ENCODE data around the gene LMO2. TPM values are rescaled to one million over a fixed set of nuclear protein-coding genes. Genes with fewer than 3 reads are reported as not detected.

Gene LMO2
- total and polyA plus RNA-seq, 4 donors: 25.5 to 72.4 (median 51.3) TPM

GRCh38 chr11:33863418-33864172 is 28.3 kb downstream of the LMO2 start:
- ATAC-seq (ENCODE audit: low FRiP score) (no peak), DNase-seq (no peak)
- Histone ChIP-seq H3K4me3 (ENCODE audit: low read length in 2 of 2) (no peak overlapping the region), H3K27me3 (ENCODE audit: control insufficient read depth in 1 of 2, insufficient read depth in 2 of 2, low read length in 1 of 2) (no peaks in the 10 kb centered on the region), H3K4me1 (ENCODE audit: control insufficient read depth in 1 of 2, insufficient read depth in 2 of 2, low read length in 2 of 2) (no peaks in the 10 kb centered on the region), H3K9me3 (ENCODE audit: control insufficient read depth, low read length) (no peaks in the 10 kb centered on the region), H3K36me3 (ENCODE audit: control insufficient read depth in 1 of 2, insufficient read depth in 2 of 2, low read length in 1 of 2) (no peaks in the 10 kb centered on the region), H3K27ac (ENCODE audit: low read depth in 1 of 2, low read length in 2 of 2) (no peak overlapping the region)
- WGBS, 2 donors: 91 to 92% methylated on average over 7 of the region's 7 CpGs
- intact Hi-C loops (cut with DNase I): no loop called here

DNA sequence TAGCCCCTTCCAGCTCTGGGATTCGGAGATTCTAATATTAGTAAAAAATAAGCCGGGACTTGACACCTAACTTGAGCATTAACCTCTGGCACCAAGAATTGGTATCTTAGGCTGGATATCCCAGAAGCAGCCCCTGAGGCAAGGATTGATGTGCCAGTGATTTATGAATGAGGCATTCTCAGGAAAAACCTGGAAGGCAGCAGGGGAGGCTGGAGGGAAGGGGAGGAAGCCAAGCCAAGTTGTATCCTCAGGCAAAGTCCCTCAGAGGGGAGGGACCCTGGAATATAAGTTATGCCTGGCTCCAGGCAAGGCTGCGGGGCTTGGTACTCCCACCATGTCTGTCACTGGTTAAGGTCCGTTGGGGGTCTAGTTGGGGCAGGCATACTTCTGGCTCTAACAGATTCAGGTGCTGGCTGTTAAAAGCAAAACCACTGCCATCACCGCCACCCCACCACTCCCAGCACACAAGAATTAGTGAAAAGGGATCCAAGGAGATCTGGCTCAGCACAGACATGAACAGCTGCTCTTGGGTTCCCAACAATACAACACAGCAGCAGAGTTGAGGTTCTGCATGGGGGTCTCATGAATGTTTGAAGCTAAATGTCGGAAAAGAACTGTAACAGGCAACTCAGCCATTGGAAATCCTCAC is 29.8 kb downstream of the LMO2 start:
- Histone ChIP-seq H3K27me3 (ENCODE audit: control insufficient read depth in 1 of 2, insufficient read depth in 2 of 2, low read length in 1 of 2) (no peaks in the 10 kb centered on the region), H3K4me3 (ENCODE audit: low read length in 2 of 2) (no peak overlapping the region), H3K27ac (ENCODE audit: low read depth in 1 of 2, low read length in 2 of 2) (no peak overlapping the region), H3K4me1 (ENCODE audit: control insufficient read depth in 1 of 2, insufficient read depth in 2 of 2, low read length in 2 of 2) (no peaks in the 10 kb centered on the region), H3K9me3 (ENCODE audit: control insufficient read depth, low read length) (no peaks in the 10 kb centered on the region), H3K36me3 (ENCODE audit: control insufficient read depth in 1 of 2, insufficient read depth in 2 of 2, low read length in 1 of 2) (no peaks in the 10 kb centered on the region)
- DNase-seq (no peak), ATAC-seq (ENCODE audit: low FRiP score) (no peak)
- intact Hi-C loops (cut with DNase I): no loop called here
- WGBS, 2 donors: 90 to 91% methylated on average over 6 of the region's 6 CpGs

GRCh38 chr11:33861386-33861785 is 30.5 kb downstream of the LMO2 start:
- Histone ChIP-seq H3K27ac (ENCODE audit: low read depth in 1 of 2, low read length in 2 of 2) (no peak overlapping the region), H3K4me3 (ENCODE audit: low read length in 2 of 2) (no peak overlapping the region), H3K4me1 (ENCODE audit: control insufficient read depth in 1 of 2, insufficient read depth in 2 of 2, low read length in 2 of 2) (no peaks in the 10 kb centered on the region), H3K27me3 (ENCODE audit: control insufficient read depth in 1 of 2, insufficient read depth in 2 of 2, low read length in 1 of 2) (no peaks in the 10 kb centered on the region), H3K9me3 (ENCODE audit: control insufficient read depth, low read length) (no peaks in the 10 kb centered on the region), H3K36me3 (ENCODE audit: control insufficient read depth in 1 of 2, insufficient read depth in 2 of 2, low read length in 1 of 2) (no peaks in the 10 kb centered on the region)
- intact Hi-C loops (cut with DNase I): no loop called here
- DNase-seq: no peak
- WGBS, 2 donors: 77 to 81% methylated on average over 6 of the region's 6 CpGs
- ATAC-seq (ENCODE audit: low FRiP score): no peak

DNA sequence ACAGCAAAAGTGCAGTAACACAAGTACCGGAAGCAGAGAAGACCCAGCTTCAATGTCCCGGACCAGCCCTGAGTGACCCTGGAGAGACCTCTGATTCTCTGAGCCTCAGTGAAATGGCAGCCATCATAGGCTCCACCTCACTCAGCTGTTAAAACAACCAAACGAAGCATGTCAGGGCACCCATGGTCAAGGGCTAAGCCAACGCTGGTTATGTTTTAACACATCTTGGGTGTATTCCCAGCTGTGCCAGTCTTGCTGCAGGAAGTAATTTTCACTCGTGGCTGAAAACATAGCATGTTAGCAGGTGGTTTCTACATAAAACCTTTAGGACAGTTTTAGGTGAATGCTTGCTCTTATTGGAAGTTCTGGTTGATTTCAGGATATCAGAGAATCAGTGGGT is 30.9 kb downstream of the LMO2 start:
- H3K27ac ChIP-seq (ENCODE audit: low read depth in 1 of 2, low read length in 2 of 2): no peak overlapping the region
- H3K27me3 ChIP-seq (ENCODE audit: control insufficient read depth in 1 of 2, insufficient read depth in 2 of 2, low read length in 1 of 2): no peaks in the 10 kb centered on the region
- no peaks in the 10 kb centered on the region for H3K36me3 ChIP-seq (ENCODE audit: control insufficient read depth in 1 of 2, insufficient read depth in 2 of 2, low read length in 1 of 2)
- no peaks in the 10 kb centered on the region for H3K9me3 ChIP-seq (ENCODE audit: control insufficient read depth, low read length)
- no peak overlapping the region for H3K4me3 ChIP-seq (ENCODE audit: low read length in 2 of 2)
- ATAC-seq (ENCODE audit: low FRiP score): no peak
- no peaks in the 10 kb centered on the region for H3K4me1 ChIP-seq (ENCODE audit: control insufficient read depth in 1 of 2, insufficient read depth in 2 of 2, low read length in 2 of 2)
- intact Hi-C loops (cut with DNase I): no loop called here
- 81 to 83% methylated on average over 5 of the region's 5 CpGs for WGBS, 2 donors
- no peak for DNase-seq

DNA sequence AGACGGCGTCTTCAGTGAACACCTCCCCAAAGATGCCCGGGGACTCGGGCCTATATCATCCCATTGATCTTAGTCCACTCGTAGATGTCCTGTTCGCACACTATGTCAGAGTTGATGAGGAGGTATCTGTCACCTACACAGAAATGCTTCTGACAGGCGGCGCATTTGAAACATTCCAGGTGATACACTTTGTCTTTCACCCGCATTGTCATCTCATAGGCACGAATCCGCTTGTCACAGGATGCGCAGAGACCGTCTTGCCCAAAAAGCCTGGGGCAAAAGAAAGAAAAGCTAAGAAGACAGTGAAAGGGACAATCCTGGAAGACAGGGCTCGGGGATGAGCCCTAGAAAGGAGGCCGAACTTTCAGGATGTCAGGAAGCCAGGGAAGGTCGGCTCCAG is 32.6 kb downstream of the LMO2 start:
- 92 to 96% methylated on average over 16 of the region's 16 CpGs for WGBS, 2 donors
- Histone ChIP-seq H3K4me1 (ENCODE audit: control insufficient read depth in 1 of 2, insufficient read depth in 2 of 2, low read length in 2 of 2) (no peaks in the 10 kb centered on the region), H3K4me3 (ENCODE audit: low read length in 2 of 2) (no peak overlapping the region), H3K36me3 (ENCODE audit: control insufficient read depth in 1 of 2, insufficient read depth in 2 of 2, low read length in 1 of 2) (no peaks in the 10 kb centered on the region), H3K27me3 (ENCODE audit: control insufficient read depth in 1 of 2, insufficient read depth in 2 of 2, low read length in 1 of 2) (no peaks in the 10 kb centered on the region), H3K27ac (ENCODE audit: low read depth in 1 of 2, low read length in 2 of 2) (no peak overlapping the region), H3K9me3 (ENCODE audit: control insufficient read depth, low read length) (no peaks in the 10 kb centered on the region)
- ATAC-seq (ENCODE audit: low FRiP score) (no peak), DNase-seq (no peak)
- intact Hi-C loops (cut with DNase I): loop anchor here (5.0 to 10.0 kb wide), 2 partner anchors 123 to 505 kb away; no protein-coding TSS in a partner anchor

DNA sequence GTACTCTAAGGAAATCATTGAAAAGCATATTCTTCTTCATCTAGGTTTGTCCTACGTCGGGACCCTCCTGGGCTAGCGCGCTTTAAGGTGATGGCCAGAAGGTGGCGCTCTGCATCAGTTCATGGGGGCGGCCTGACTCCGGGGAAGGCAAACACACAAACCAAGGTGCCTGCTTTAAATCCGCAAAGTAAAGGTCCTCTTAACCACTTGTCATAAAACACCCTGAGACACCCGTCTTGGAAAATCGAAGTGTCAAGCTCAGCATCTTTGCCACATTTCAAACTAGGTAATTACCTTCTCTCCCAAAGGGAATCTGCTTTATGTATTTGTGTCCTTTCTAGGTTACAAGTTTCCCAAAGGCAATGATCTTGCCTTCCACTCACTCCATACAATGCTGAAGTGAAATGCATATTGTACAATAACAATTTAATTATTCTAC is 33.9 kb downstream of the LMO2 start:
- WGBS, 2 donors: 2 to 4% methylated on average over 10 of the region's 10 CpGs
- intact Hi-C loops (cut with DNase I): loop anchor here (1.0 to 10.0 kb wide), 3 partner anchors 113 to 507 kb away; no protein-coding TSS in a partner anchor
- ATAC-seq (ENCODE audit: low FRiP score): peak; percentile 89

DNA sequence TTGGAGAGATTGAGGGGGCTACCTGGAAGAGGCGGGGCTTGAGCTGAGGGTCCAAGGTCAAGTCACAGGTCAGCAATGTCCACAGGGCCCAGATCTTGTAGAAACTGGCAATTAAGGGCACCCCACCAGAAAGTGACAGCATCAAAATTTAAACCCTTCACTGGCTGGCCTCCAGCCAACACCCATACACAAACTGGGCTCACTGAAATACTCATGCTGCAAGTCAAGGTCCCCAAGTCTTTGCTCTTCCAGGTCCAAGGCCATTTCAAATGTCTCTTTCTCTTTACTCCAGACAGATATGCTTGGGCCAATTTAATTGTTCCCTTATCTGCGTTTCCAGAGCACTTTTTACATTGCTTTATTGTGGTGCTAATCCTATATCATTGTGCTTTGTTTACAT is 36.4 kb downstream of the LMO2 start:
- WGBS, 2 donors: 82 to 93% methylated on average over 2 of the region's 2 CpGs

More for the DNA sequence above, 33.9 kb downstream of the LMO2 start:
- H3K27me3 ChIP-seq (ENCODE audit: control insufficient read depth in 1 of 2, insufficient read depth in 2 of 2, low read length in 1 of 2): no peaks in the 10 kb centered on the region
- H3K36me3 ChIP-seq (ENCODE audit: control insufficient read depth in 1 of 2, insufficient read depth in 2 of 2, low read length in 1 of 2): no peaks in the 10 kb centered on the region
- peak; percentile 82 to 92 for DNase-seq
- no peak overlapping the region for H3K27ac ChIP-seq (ENCODE audit: low read depth in 1 of 2, low read length in 2 of 2)
- H3K4me1 ChIP-seq (ENCODE audit: control insufficient read depth in 1 of 2, insufficient read depth in 2 of 2, low read length in 2 of 2): no peaks in the 10 kb centered on the region
- no peak overlapping the region for H3K4me3 ChIP-seq (ENCODE audit: low read length in 2 of 2)
- H3K9me3 ChIP-seq (ENCODE audit: control insufficient read depth, low read length): no peaks in the 10 kb centered on the region

GRCh38 chr11:33848717-33849390 is 43.0 kb downstream of the LMO2 start:
- no peak for DNase-seq
- intact Hi-C loops (cut with DNase I): no loop called here
- WGBS, 2 donors: 69 to 70% methylated on average over 6 of the region's 6 CpGs

More for the DNA sequence above, 36.4 kb downstream of the LMO2 start:
- Histone ChIP-seq H3K4me1 (ENCODE audit: control insufficient read depth in 1 of 2, insufficient read depth in 2 of 2, low read length in 2 of 2) (no peaks in the 10 kb centered on the region), H3K27me3 (ENCODE audit: control insufficient read depth in 1 of 2, insufficient read depth in 2 of 2, low read length in 1 of 2) (no peaks in the 10 kb centered on the region), H3K36me3 (ENCODE audit: control insufficient read depth in 1 of 2, insufficient read depth in 2 of 2, low read length in 1 of 2) (no peaks in the 10 kb centered on the region), H3K27ac (ENCODE audit: low read depth in 1 of 2, low read length in 2 of 2) (no peak overlapping the region), H3K4me3 (ENCODE audit: low read length in 2 of 2) (no peak overlapping the region), H3K9me3 (ENCODE audit: control insufficient read depth, low read length) (no peaks in the 10 kb centered on the region)
- ATAC-seq (ENCODE audit: low FRiP score) (no peak), DNase-seq (no peak)
- intact Hi-C loops (cut with DNase I): loop anchor here (5.0 to 10.0 kb wide), 2 partner anchors 127 to 509 kb away; no protein-coding TSS in a partner anchor

More at GRCh38 chr11:33848717-33849390, 43.0 kb downstream of the LMO2 start:
- H3K27me3 ChIP-seq (ENCODE audit: control insufficient read depth in 1 of 2, insufficient read depth in 2 of 2, low read length in 1 of 2): no peaks in the 10 kb centered on the region
- H3K4me1 ChIP-seq (ENCODE audit: control insufficient read depth in 1 of 2, insufficient read depth in 2 of 2, low read length in 2 of 2): no peaks in the 10 kb centered on the region
- H3K27ac ChIP-seq (ENCODE audit: low read depth in 1 of 2, low read length in 2 of 2): no peak overlapping the region
- no peak for ATAC-seq (ENCODE audit: low FRiP score)
- H3K9me3 ChIP-seq (ENCODE audit: control insufficient read depth, low read length): no peaks in the 10 kb centered on the region
- H3K4me3 ChIP-seq (ENCODE audit: low read length in 2 of 2): no peak overlapping the region
- no peaks in the 10 kb centered on the region for H3K36me3 ChIP-seq (ENCODE audit: control insufficient read depth in 1 of 2, insufficient read depth in 2 of 2, low read length in 1 of 2)
